GM18519 (cell line): ENCODE measurements around the gene PGAM1.
"Not testable (repeated sequence)": the region's sequence is repeated elsewhere in the genome, so short reads cannot be mapped to it uniquely, and the experiment has no call there.

Source experiments
- ATAC-seq: cut with Tn5 transposase; IDR thresholded peaks from one replicate; pipeline ENCODE4 v1.9.1; 2021; ENCODE audit warnings: mild to moderate bottlenecking, moderate library complexity; ENCODE audit not compliant: unreplicated experiment, low FRiP score

The PGAM1 gene

DNA sequence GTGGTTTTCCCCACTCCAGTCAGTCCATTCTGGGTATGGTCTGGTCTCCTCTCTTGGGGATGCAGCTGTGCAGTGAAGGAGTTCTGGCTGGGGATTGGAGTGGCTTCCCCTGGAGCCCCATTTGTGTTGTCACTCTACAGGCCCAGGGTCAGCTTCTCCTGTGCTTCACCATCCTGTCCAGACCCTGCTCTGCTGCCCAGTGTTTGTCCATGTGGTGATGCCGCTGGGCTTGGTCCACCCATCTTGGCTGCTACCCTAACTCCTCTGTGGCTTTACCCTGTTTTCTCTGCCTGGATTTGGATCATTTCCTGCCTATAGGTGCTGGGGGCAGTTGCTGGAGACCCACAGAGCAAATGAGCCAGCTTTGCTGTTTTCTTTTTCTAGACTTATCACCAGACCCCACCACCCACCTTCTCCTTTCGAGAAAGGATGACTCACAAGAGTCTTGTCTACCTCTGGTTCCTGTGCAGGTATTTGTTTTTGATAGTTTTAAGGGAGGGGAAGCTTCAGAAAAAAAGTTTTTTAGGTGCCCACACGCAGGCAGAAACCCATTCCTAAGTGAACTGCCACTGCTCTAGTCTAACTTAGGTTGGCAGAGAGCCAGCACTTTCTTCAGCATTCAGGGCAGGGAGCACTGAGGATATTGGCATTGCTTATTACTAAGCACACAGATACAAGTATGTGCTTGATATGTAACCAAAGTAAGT is 28.5 kb downstream of the PGAM1 start:
- no peak for ATAC-seq

DNA sequence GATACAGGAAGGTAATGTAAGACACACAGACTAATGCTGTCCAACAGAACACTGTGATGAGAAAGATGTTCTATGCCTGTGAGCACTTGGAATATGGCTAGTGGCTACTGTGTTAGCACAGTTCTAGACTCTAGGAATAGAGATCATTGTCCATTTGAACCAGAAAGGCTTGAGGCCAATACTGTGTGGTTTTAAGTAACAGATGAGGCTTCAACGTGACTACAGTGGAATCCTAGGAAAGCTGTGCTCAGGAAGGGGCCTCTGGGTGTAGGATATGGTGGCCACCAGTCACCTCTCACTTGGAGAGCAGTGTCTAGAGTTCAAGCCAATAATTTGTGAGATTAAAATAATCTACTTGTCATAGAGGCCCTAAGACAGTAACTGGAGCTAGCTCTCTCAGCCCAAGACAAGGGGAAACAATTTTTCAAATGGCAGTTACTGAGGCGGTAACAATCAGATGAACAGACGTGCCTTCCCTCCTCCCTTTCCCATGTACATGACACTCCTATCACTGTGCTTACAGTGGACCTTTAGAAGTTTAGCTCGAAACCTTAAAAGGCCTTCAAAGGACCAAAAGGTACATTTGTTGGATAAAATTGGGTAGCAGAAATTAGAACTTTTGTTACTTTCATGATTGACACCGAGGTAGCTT is 30.2 kb downstream of the PGAM1 start:
- no peak for ATAC-seq

DNA sequence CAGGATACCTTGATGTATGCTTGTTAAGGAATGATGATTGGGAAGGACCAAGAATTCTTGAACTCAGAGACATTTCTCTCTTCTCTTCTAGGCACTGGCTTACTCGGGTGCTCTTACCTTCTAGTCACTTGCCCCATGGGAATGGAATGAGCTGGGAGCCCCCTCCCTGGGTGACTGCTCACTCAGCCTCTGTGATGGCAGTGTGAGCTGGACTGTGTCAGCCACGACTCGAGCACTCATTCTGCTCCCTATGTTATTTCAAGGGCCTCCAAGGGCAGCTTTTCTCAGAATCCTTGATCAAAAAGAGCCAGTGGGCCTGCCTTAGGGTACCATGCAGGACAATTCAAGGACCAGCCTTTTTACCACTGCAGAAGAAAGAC is 30.7 kb downstream of the PGAM1 start:
- no peak for ATAC-seq

DNA sequence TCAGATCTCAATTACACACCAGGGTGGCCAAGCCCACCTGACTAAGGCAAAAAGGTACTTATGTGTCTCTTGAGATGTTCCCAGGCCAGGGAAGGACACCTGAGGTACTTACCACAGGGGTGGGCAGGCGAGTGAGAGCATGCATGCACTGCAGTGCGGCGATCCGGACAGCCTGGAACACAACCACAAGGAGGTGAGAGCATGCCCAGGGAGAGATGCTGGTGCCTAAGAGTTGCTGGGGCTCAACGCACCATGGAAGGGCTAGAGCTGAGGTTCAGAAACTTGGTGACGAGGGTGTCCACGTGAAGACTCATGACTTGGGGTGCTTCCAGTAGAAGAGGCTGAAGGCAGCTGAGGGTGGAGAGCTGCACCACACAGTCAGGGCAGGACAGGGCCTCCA is 33.1 kb downstream of the PGAM1 start:
- ATAC-seq: no peak

DNA sequence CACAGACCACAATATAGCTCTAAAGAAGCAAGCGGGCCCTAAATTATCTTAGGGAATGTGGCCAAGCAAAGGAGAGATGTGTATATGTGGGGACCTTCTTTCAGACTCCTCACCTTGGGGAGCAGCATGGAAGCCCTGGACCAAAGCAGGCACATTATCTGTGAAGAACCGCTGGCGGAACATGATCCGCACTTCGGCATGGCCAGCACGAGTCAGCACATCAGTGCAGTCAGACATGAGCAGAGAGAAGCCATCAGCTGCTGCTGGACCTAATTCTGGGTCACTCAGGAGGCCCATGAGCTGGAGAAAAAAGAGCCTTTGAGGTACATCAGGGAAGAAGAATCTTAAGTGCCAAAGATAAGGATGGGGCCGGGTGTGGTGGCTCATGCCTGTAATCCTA is 33.9 kb downstream of the PGAM1 start:
- ATAC-seq: no peak

DNA sequence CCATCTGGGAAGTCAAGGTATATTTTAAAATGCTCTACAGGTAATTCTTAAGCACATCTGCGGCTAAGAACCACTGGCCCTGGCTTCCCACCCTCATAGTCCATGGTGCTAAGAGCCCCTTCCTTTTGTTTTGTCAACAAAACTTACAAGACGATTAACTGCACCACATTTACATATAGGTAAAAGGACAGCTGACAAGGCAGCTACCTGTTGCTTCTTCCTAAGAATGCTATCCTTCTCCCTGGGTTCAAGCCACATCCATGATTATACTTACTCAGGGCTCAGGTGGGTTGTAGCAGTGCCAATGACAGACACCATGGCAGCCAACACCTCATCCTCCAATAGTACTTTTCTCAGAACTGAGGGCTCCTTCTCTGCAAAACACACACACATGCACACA is 36.3 kb downstream of the PGAM1 start:
- no peak for ATAC-seq

DNA sequence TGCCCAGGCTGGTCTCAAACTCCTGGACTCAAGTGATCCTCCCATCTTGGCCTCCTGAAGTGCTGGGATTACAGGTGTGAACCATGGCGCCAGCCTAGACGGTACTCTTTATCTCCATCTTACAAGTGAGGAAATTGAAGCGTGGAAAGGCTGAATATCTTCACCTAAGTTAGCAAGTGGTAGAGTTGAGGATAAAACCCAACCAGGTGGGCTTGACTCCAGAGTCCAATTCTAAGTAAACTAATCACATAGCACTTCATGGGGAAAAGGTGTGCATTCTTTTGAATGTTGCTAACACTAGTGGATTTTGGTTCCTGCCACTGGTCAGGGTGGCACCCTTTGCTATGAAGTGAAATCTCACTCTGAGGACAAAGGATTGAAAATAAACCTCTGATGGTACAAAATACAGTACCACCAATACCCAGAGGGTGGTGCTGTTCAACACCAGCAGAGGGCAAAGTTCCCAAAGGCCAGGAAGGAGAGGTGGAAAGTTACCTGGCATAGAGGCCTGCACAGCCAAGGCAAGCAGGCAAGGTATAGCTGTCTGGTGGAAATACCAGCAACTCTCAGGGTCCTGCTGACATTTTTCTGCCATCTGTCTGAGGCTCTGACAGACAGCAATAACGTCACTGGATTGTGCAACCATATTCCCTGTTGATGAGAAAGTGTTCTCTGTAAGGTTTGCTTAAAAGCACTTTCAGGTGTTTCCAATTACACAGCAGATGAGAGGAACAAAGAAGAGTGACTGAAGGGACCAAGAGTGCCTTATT is 37.6 kb downstream of the PGAM1 start:
- ATAC-seq: no peak

DNA sequence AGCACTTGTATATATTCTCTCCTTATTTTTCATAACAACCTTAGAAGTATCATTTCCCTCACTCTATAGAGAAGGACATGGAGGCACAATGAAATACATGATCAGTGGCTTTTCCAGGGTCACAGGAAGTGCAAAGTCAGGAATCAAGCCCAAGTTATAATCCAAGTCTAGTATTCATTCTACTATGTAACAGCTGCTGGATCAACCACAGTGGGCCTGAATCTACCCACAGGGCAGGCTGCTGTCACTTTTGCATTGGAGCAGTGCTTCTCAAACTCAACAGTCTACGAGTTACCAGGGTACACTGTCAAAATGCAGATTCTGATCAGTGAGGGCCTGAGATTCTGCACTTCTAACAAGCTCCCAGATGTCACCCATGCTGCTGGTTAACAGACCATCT is 38.2 kb downstream of the PGAM1 start:
- ATAC-seq: no peak

DNA sequence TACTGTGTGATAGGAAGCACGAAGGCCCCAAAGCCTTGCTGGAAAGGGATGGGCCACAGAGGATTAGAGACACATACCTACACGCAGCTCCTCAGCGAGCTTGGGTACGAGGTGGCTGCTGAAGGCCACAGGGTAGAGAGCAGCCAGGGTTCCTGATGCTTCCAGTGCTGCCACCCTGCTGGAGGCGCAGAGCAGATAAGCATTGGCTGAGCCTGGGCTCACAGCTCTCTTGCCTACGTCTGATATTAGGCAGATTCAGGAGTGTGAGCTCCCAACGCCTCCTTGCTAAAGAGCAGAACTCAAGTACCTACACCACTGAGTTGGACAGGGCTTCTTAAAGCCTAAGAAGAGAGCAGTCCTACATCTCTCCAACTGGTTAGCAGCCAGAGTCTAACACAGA is 40.0 kb downstream of the PGAM1 start:
- no peak for ATAC-seq

DNA sequence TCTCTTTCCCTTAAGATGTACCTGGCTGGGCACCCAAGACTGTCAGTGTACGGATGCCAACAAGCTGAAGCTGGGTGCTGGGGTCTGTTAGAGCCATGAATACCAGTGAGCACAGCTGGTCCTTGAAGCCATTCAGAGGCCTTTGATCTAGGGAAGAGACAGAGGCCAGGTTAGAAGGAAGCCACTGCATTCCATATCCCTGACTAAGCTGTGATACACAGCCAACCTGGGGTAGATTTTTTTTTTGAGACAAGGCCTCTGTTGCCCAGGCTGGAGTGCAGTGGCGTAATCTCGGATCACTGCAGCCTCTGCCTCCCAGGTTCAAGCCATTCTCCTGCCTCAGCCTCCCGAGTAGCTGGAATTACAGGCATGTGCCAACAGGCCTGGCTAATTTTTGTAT is 40.8 kb downstream of the PGAM1 start:
- ATAC-seq: no peak

DNA sequence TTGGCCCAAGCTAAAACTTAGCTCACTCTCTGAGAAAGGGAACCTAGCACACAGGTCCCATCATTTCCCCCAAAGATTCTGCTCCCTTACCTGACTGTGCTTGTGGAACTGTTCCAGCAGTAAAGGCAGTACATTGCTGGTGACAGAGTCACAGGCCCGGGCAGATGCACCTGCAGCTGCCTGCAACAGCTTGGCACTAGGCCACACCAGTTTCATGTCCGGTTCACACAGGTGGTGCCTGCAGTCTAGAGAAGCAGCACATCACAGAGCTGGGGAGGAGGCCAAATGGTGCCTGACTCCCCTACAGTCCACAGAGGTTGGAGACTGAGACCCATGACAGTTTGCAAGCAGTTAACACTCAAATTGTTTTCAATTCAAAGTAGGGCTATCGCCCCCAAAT is 42.2 kb downstream of the PGAM1 start:
- ATAC-seq: no peak

DNA sequence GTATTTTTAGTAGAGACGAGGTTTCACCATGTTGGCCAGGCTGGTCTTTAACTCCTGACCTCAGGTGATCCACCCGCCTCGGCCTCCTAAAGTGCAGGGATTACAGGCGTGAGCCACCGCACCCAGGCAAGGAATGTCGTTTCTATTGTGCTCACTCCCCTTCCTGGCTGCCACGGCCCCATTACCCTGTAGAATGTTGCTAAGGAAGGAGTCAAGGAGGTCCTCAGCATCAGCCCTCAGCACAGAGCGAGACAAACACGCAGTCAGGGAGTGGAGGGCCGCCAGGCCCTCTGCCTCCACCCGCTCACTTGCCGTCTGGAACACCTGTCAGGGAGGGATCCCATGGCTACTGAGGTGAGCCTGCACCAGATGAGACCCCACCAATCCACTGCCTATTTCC is 42.8 kb downstream of the PGAM1 start:
- ATAC-seq: not testable (repeated sequence)

DNA sequence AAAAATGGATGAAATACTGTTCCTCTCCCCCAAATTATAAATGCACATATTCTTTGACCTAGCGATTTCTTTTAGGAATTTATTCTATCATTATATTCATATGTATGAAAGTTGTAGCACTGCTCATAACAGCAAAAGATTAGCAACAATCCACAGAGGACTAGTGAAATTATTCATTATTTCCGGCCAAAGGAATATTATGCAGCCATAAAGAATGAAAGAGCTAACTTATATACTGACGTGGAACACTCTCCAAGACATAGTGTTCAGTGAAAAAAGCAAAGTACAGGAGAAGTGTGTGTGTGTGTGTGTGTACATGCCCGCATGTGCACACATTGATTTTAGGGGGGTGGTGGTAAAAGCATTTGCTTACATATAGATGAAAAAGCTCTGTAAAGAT is 48.9 kb downstream of the PGAM1 start:
- no peak for ATAC-seq

DNA sequence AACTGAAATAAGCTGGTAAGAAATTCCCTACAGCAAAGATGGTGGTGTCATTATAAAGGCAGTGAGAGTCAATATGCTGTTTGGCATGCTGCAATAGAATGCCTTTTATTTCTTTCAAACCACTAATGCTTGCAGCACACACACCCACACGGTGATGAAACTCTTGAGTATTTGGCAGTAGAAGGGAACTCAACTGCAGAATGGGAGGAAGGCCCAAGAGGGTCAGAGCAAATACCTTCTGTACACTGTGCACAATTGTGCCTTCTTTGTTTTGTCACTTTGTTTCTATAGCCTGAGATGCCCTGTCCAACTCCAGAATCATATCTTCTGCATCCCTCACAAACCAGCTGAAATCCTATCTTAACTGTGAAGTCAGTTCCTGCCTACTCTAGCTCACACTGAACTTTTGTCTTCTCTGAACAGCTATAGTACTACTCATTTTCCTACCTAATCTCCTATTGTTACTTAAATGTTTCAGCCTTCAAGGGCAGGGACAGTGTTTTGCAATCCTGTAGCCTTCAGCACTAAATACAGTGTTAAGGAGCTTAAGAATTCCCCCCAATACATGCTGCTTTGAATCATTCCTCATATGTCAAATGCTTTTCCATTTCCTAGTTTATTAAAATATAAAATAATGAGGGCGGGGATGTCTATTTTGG is 50.1 kb downstream of the PGAM1 start:
- no peak for ATAC-seq

DNA sequence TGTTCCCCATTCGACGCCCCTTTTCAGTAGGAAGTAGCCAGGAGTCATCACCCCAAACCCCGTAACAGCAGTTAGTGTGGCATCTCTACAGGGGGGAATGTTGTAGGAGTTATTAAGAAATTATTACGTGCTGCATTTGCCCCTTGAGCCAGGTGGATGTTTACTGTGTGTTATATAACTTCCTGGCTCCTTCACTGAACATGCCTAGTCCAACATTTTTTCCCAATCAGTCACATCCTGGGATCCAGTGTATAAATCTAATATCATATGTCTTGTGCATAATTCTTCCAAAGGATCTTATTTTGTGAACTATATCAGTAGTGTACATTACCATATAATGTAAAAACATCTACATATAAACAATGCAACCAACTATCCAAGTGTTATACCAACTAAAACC is 53.4 kb downstream of the PGAM1 start:
- not testable (repeated sequence) for ATAC-seq

DNA sequence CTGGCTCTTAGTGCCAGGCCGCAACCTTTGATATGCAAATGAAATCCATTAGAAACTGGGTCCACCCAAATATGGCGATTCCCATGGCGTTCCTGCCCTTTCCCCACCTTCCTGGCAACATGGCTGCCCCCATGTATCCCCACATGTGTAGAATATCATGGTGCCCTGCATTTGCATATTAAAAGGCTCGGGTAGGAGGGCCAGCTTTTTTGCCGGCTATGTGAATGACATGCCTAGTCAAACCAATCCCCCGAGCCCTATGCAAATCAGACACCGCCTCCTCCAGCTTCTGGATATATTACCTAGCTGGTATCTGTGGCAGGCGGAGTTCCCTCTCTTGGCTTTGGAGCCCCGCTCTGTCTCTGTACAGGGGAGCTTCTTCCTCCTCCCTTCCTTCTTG is 53.9 kb downstream of the PGAM1 start:
- ATAC-seq: no peak

DNA sequence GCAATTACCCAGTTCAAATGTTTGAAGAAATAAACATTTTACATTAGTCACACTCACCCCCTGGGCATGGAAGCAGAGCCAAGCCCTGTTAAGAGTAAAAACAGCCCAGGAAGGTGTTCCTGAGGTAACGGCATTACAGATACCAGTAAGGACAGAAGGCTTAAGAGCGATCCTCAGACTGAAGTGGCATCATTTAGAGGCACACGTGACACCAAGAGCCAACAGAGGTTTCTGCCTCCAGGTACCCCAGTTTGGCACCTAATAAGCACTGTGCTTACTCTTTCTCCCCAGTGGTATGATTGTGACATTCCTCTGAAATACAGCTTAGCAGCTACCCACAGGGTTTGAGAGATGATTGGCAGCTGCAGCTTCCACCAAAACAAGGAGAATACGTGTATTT is 55.1 kb downstream of the PGAM1 start:
- ATAC-seq: no peak

DNA sequence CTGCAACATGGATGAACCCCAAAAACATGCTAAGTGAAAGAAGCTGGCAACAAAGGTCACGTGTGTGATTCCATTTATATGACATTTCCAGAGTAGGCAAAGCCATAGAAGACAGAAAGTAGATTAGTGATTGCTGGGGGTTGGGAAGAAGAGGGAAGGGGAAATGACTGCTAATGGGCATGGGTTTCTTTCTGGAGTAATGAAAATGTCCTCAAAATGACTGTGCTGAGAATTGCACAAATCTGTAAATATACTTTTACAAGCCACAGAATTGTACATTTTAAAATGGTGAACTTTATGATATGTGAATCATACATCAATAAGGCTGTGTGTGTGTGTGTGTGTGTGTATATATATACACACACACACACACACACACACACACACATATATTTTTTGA is 56.4 kb downstream of the PGAM1 start:
- no peak for ATAC-seq
